Measurements from ENCODE around the gene BOD1L2. TPM values are rescaled to one million over a fixed set of nuclear protein-coding genes. Genes with fewer than 3 reads are reported as not detected.

BOD1L2 gene
- total RNA-seq, 4 donors from 2014 or later, result not detected

DNA sequence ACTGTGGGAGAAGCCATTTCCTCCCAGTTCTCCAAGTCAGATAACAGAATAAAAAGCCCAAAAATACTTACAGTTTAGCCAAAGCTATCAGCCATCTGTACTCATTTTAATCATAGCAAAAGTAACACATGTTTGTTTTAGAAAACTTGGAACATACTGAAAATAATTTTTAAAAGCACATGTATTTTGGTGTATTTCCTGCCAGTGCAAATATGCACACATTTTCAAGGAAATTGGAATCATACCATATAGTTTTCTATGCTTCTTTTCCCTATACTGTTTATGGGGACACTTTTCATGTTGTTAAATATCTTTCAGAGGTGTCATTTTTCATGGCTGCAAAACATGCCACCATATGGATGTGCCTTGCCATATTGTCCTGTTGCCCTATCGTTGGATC, 51.2 kb downstream of the BOD1L2 start:
- no peaks in the 10 kb centered on the region for H3K9me3 ChIP-seq
- WGBS, 2 donors, result 64 to 69% methylated on average over 1 of the region's 1 CpG
- H3K36me3 ChIP-seq, result no peaks in the 10 kb centered on the region
- no peak overlapping the region for H3K4me3 ChIP-seq
- TF ChIP-seq POLR2A (IDR thresholded peaks at IDR 0.05) (no peak), EP300 (IDR thresholded peaks at IDR 0.05) (no peak)
- TF ChIP-seq, protein P1, sequence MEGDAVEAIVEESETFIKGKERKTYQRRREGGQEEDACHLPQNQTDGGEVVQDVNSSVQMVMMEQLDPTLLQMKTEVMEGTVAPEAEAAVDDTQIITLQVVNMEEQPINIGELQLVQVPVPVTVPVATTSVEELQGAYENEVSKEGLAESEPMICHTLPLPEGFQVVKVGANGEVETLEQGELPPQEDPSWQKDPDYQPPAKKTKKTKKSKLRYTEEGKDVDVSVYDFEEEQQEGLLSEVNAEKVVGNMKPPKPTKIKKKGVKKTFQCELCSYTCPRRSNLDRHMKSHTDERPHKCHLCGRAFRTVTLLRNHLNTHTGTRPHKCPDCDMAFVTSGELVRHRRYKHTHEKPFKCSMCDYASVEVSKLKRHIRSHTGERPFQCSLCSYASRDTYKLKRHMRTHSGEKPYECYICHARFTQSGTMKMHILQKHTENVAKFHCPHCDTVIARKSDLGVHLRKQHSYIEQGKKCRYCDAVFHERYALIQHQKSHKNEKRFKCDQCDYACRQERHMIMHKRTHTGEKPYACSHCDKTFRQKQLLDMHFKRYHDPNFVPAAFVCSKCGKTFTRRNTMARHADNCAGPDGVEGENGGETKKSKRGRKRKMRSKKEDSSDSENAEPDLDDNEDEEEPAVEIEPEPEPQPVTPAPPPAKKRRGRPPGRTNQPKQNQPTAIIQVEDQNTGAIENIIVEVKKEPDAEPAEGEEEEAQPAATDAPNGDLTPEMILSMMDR (IDR thresholded peaks at IDR 0.05), result no peak
- H3K27ac ChIP-seq, result no peak overlapping the region
- no peaks in the 10 kb centered on the region for H3K27me3 ChIP-seq
- no peak for DNase-seq (ENCODE audit: low spot score in 2 of 2)
- H3K4me1 ChIP-seq, result no peaks in the 10 kb centered on the region

Other genes starting within 250 kb of the BOD1L2 start
- gene ST8SIA3, start 205.5 kb downstream of the BOD1L2 start, total RNA-seq, result not detected

Data from tibial nerve (tissue), 4 donors.